ENCODE data around the gene HERPUD2. TPM values are rescaled to one million over a fixed set of nuclear protein-coding genes. Genes with fewer than 3 reads are reported as not detected.

The HERPUD2 gene
- total and polyA plus RNA-seq, 7 experiments from 2014 or later = 38.1 to 92.6 (median 68.7) TPM

DNA sequence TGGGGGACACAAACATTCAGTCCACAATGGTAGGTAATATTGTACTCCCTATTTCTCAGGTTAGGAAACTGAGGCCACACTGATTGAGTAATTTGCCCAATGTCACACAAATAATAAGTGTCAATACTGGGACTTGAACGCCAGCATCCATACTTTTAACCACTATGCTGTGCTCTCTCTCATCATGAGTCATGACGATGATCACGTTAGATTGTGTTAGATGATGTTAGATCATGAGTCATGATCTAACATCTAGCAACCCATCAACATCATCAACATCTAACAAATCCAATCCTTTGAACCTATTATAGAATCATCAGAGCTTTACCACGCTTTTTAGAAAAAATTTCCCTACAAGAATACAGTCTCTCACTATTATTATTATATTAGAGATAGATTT lies 28.1 kb upstream of the HERPUD2 start:
- ATAC-seq = peak; percentile 64
- Mint-ChIP-seq H3K4me1 (peaks cover 17 to 55% (median 47%) of the 10 kb centered on the region in 7 donors), H3K36me3 (peaks cover 0 to 3% (median 0%) of the 10 kb centered on the region in 5 donors), H3K27ac (peak overlapping the region in 2 of 9 donors; percentile 84 to 93), H3K27me3 (peaks cover 0 to 14% (median 0%) of the 10 kb centered on the region in 5 donors), H3K9me3 (peaks cover 0 to 2% (median 0%) of the 10 kb centered on the region in 11 donors), H3K4me3 (no peak overlapping the region)
- Histone ChIP-seq H3K27ac (ENCODE audit: low read depth, low read length) (no peak overlapping the region), H3K9me3 (ENCODE audit: control insufficient read depth in 2 of 3, low read length in 3 of 3) (no peaks in the 10 kb centered on the region), H3K4me3 (ENCODE audit: low read length) (no peak overlapping the region), H3K4me1 (ENCODE audit: control insufficient read depth in 2 of 2, insufficient read depth in 2 of 2, low read length in 2 of 2) (peaks cover 26 to 38% of the 10 kb centered on the region in 2 donors), H3K27me3 (ENCODE audit: control insufficient read depth in 2 of 2, insufficient read depth in 2 of 2, low read length in 2 of 2) (no peaks in the 10 kb centered on the region), H3K36me3 (ENCODE audit: control insufficient read depth in 2 of 3, insufficient read depth in 3 of 3, low read length in 3 of 3) (no peaks in the 10 kb centered on the region)
- intact Hi-C loops (cut with micrococcal nuclease) = loop anchor here in 1 of 2 donors (2.0 to 10.0 kb wide), 2 partner anchors 14 to 562 kb away; no protein-coding TSS in a partner anchor
- ChIA-PET POLR2A (interaction anchor here (0.6 to 1.8 kb wide), 6 partner anchors 18 to 77 kb away, joined by 3 to 5 read pairs (median 3); no protein-coding TSS in a partner anchor), CTCF (no interaction called here)
- DNase-seq = peak in 1 of 9 donors; percentile 27

DNA sequence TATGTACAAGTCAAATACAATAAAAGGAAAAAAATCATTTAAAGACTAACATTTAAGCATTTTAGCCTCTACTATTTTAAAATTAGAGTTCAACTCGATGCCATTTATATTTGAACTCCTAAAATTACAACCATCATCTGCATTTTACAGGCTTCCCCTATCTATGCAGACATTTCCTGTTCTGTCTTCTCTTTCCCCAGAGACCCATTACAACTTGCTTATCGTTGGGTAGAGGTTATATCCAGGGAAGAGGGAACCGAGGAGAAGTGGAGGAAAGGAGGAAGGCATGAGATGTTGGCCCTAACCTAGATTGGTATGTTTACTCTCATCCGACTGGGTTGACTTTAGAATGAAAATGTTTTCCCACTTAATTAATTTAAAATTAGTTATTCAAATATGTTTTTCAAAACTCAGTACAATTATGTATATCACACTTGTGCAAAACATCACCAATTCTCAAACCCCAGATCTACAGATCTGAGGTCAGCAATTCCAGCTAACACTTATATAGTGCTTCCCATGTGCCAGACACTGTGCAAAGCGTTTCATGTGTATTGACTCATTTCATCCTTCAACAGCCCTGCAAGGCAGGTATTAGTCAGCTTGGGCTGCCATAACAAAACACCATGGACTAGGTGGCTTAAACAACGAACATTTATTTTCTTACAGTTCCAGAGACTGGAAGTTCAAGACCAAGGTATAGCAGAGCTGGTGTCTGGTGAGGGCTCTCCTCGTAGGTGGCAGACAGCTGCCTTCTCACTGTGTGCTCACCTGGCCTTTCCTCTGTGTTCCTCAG lies 27.3 kb upstream of the HERPUD2 start:
- ChIA-PET CTCF (no interaction called here), POLR2A (interaction anchor here (1.1 to 1.8 kb wide), 3 partner anchors 27 to 78 kb away, joined by 3 to 5 read pairs (median 3); no protein-coding TSS in a partner anchor)
- Histone ChIP-seq H3K27me3 (ENCODE audit: control insufficient read depth in 2 of 2, insufficient read depth in 2 of 2, low read length in 2 of 2) (no peaks in the 10 kb centered on the region), H3K27ac (ENCODE audit: low read depth, low read length) (no peak overlapping the region), H3K9me3 (ENCODE audit: control insufficient read depth in 2 of 3, low read length in 3 of 3) (no peaks in the 10 kb centered on the region), H3K4me3 (ENCODE audit: low read length) (no peak overlapping the region), H3K36me3 (ENCODE audit: control insufficient read depth in 2 of 3, insufficient read depth in 3 of 3, low read length in 3 of 3) (no peaks in the 10 kb centered on the region), H3K4me1 (ENCODE audit: control insufficient read depth in 2 of 2, insufficient read depth in 2 of 2, low read length in 2 of 2) (peaks cover 23 to 32% of the 10 kb centered on the region in 2 donors)
- Mint-ChIP-seq H3K27ac (no peak overlapping the region), H3K27me3 (peaks cover 0 to 17% (median 0%) of the 10 kb centered on the region in 5 donors), H3K9me3 (peaks cover 0 to 2% (median 0%) of the 10 kb centered on the region in 11 donors), H3K4me3 (no peak overlapping the region), H3K36me3 (peaks cover 0 to 3% (median 0%) of the 10 kb centered on the region in 5 donors), H3K4me1 (peaks cover 17 to 50% (median 42%) of the 10 kb centered on the region in 7 donors)
- intact Hi-C loops (cut with micrococcal nuclease) = loop anchor here in 1 of 2 donors (2.0 to 10.0 kb wide), 2 partner anchors 13 to 563 kb away; no protein-coding TSS in a partner anchor
- DNase-seq = no peak
- no peak for ATAC-seq

DNA sequence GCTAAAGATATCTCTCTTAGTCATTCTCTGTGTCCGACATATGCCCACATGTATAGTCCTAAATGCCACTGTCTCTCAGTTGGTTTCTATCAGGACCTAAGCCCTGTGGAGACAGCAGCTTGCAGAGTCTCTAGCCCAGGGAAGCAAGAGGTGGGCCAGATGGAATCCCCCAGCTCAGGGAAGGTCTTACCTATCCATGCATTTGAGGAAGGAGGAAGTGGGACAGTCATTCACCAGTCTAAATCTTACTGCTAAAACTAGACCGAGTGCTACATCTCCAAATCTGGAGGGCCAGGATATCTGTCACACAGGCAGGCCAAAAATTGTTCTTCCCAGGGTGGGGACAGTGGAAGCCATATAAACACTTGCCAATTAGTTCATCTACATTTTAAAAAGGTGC lies 26.4 kb upstream of the HERPUD2 start:
- ChIA-PET CTCF (no interaction called here), POLR2A (no interaction called here)
- no peaks in the 10 kb centered on the region for H3K9me3 ChIP-seq (ENCODE audit: control insufficient read depth in 2 of 3, low read length in 3 of 3)
- H3K4me3 ChIP-seq (ENCODE audit: low read length) = no peak overlapping the region
- H3K36me3 ChIP-seq (ENCODE audit: control insufficient read depth in 2 of 3, insufficient read depth in 3 of 3, low read length in 3 of 3) = no peaks in the 10 kb centered on the region
- ATAC-seq = no peak
- Mint-ChIP-seq H3K36me3 (peaks cover 0 to 3% (median 0%) of the 10 kb centered on the region in 5 donors), H3K9me3 (peaks cover 0 to 2% (median 0%) of the 10 kb centered on the region in 11 donors), H3K27me3 (peaks cover 0 to 20% (median 0%) of the 10 kb centered on the region in 5 donors), H3K27ac (no peak overlapping the region), H3K4me1 (peaks cover 14 to 43% (median 33%) of the 10 kb centered on the region in 7 donors), H3K4me3 (no peak overlapping the region)
- no peak overlapping the region for H3K27ac ChIP-seq (ENCODE audit: low read depth, low read length)
- peaks cover 18 to 26% of the 10 kb centered on the region in 2 donors for H3K4me1 ChIP-seq (ENCODE audit: control insufficient read depth in 2 of 2, insufficient read depth in 2 of 2, low read length in 2 of 2)
- intact Hi-C loops (cut with micrococcal nuclease) = loop anchor here in 1 of 2 donors (10.0 kb wide), 1 partner anchor 564 kb away; no protein-coding TSS in a partner anchor
- DNase-seq = no peak
- H3K27me3 ChIP-seq (ENCODE audit: control insufficient read depth in 2 of 2, insufficient read depth in 2 of 2, low read length in 2 of 2) = no peaks in the 10 kb centered on the region

DNA sequence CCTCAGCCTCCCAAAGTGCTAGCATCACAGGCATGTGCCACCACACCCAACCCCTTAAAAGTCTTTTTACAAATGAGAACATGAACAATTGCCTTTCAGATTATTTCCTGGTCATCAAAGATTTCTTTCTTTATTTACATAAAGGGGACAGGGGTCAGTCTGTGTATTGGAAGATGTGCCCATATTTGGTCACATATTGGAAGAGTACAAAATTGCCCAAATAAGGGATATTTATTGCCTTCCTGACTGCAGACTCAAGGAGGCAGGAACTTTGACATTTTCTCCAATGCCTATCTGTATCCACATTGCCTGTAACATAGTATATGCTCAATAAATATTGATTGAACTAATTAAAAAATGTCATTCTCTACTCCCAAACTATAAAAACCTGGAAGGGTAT lies 25.9 kb upstream of the HERPUD2 start:
- H3K4me3 ChIP-seq (ENCODE audit: low read length) = no peak overlapping the region
- H3K9me3 Mint-ChIP-seq = peaks cover 0 to 2% (median 0%) of the 10 kb centered on the region in 11 donors
- no peak for DNase-seq
- peaks cover 0 to 23% (median 0%) of the 10 kb centered on the region in 5 donors for H3K27me3 Mint-ChIP-seq
- no peaks in the 10 kb centered on the region for H3K36me3 ChIP-seq (ENCODE audit: control insufficient read depth in 2 of 3, insufficient read depth in 3 of 3, low read length in 3 of 3)
- intact Hi-C loops (cut with micrococcal nuclease) = loop anchor here in 1 of 2 donors (10.0 kb wide), 1 partner anchor 564 kb away; no protein-coding TSS in a partner anchor
- peaks cover 0 to 3% (median 0%) of the 10 kb centered on the region in 5 donors for H3K36me3 Mint-ChIP-seq
- no peak for ATAC-seq
- no peak overlapping the region for H3K27ac ChIP-seq (ENCODE audit: low read depth, low read length)
- CTCF ChIA-PET = no interaction called here
- H3K4me3 Mint-ChIP-seq = no peak overlapping the region
- peaks cover 13 to 22% of the 10 kb centered on the region in 2 donors for H3K4me1 ChIP-seq (ENCODE audit: control insufficient read depth in 2 of 2, insufficient read depth in 2 of 2, low read length in 2 of 2)
- peaks cover 13 to 38% (median 31%) of the 10 kb centered on the region in 7 donors for H3K4me1 Mint-ChIP-seq
- H3K9me3 ChIP-seq (ENCODE audit: control insufficient read depth in 2 of 3, low read length in 3 of 3) = no peaks in the 10 kb centered on the region
- no peak overlapping the region for H3K27ac Mint-ChIP-seq
- H3K27me3 ChIP-seq (ENCODE audit: control insufficient read depth in 2 of 2, insufficient read depth in 2 of 2, low read length in 2 of 2) = no peaks in the 10 kb centered on the region
- POLR2A ChIA-PET = no interaction called here

DNA sequence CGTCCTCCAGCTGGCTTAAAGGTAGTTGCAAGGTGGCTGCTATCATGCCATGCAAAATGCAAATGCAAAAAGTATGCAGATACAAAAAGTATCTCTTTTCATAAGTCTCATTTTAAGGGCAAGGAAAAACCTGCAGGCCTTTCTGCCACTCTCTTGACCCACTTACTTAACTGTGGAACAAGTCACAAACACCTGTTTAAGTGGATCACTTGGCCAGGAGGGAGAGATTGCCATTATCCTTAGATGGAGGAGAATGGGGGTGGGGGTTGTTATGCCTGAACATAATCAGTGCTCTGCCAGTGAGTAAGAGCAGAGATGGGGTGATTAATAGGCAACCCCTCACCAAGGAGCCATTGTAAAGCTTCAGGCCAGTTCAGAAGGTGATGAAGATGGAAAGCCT lies 25.1 kb upstream of the HERPUD2 start:
- Histone ChIP-seq H3K27me3 (ENCODE audit: control insufficient read depth in 2 of 2, insufficient read depth in 2 of 2, low read length in 2 of 2) (no peaks in the 10 kb centered on the region), H3K27ac (ENCODE audit: low read depth, low read length) (no peak overlapping the region), H3K4me1 (ENCODE audit: control insufficient read depth in 2 of 2, insufficient read depth in 2 of 2, low read length in 2 of 2) (peaks cover 8 to 18% of the 10 kb centered on the region in 2 donors), H3K9me3 (ENCODE audit: control insufficient read depth in 2 of 3, low read length in 3 of 3) (no peaks in the 10 kb centered on the region), H3K36me3 (ENCODE audit: control insufficient read depth in 2 of 3, insufficient read depth in 3 of 3, low read length in 3 of 3) (no peaks in the 10 kb centered on the region), H3K4me3 (ENCODE audit: low read length) (no peak overlapping the region)
- Mint-ChIP-seq H3K36me3 (peaks cover 0 to 3% (median 0%) of the 10 kb centered on the region in 5 donors), H3K27me3 (peaks cover 0 to 24% (median 0%) of the 10 kb centered on the region in 5 donors), H3K4me1 (peaks cover 13 to 33% (median 25%) of the 10 kb centered on the region in 7 donors), H3K4me3 (no peak overlapping the region), H3K9me3 (peaks cover 0 to 2% (median 0%) of the 10 kb centered on the region in 11 donors), H3K27ac (peak overlapping the region in 1 of 9 donors; percentile 54)
- intact Hi-C loops (cut with micrococcal nuclease) = loop anchor here in 1 of 2 donors (10.0 kb wide), 1 partner anchor 565 kb away; no protein-coding TSS in a partner anchor
- ChIA-PET CTCF (no interaction called here), POLR2A (no interaction called here)
- no peak for ATAC-seq
- no peak for DNase-seq

DNA sequence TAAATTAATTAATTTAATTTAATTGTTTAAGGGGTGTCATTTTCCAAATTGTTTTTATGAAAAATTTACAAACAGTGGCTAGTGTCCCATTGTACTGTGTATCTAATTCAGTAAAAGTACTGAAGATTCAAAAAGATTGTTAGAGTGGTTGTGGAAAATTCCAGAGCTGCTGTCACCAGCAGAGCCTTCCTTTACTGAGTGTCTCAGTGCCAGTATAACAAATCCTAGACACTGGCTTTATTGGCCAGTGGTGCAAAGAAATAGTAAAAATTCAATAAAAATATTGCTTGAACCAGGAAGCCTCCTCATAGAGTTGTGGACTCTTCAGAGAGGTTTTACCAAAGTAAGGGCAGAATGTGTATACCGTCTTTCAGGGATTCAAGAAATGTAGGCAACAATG lies 23.1 kb upstream of the HERPUD2 start:
- Mint-ChIP-seq H3K27ac (no peak overlapping the region), H3K4me3 (no peak overlapping the region), H3K27me3 (peaks cover 0 to 28% (median 0%) of the 10 kb centered on the region in 5 donors), H3K36me3 (peaks cover 0 to 4% (median 0%) of the 10 kb centered on the region in 5 donors), H3K9me3 (peaks cover 0 to 2% (median 0%) of the 10 kb centered on the region in 11 donors), H3K4me1 (peaks cover 5 to 19% (median 13%) of the 10 kb centered on the region in 7 donors)
- Histone ChIP-seq H3K27ac (ENCODE audit: low read depth, low read length) (no peak overlapping the region), H3K27me3 (ENCODE audit: control insufficient read depth in 2 of 2, insufficient read depth in 2 of 2, low read length in 2 of 2) (no peaks in the 10 kb centered on the region), H3K4me1 (ENCODE audit: control insufficient read depth in 2 of 2, insufficient read depth in 2 of 2, low read length in 2 of 2) (peaks cover 0 to 5% of the 10 kb centered on the region in 2 donors), H3K36me3 (ENCODE audit: control insufficient read depth in 2 of 3, insufficient read depth in 3 of 3, low read length in 3 of 3) (no peaks in the 10 kb centered on the region), H3K9me3 (ENCODE audit: control insufficient read depth in 2 of 3, low read length in 3 of 3) (no peaks in the 10 kb centered on the region), H3K4me3 (ENCODE audit: low read length) (no peak overlapping the region)
- ChIA-PET CTCF (no interaction called here), POLR2A (no interaction called here)
- intact Hi-C loops (cut with micrococcal nuclease) = no loop called here
- no peak for ATAC-seq
- DNase-seq = no peak

Data from naive thymus-derived CD4-positive, alpha-beta T cell (primary cell).